Measurements from ENCODE around the gene SH2D1A.
A peak's percentile ranks its signal among the peaks of the same experiment; 100 is the strongest.
"Not testable (repeated sequence)": the region's sequence is repeated elsewhere in the genome, so short reads cannot be mapped to it uniquely, and the experiment has no call there.

SH2D1A gene

DNA sequence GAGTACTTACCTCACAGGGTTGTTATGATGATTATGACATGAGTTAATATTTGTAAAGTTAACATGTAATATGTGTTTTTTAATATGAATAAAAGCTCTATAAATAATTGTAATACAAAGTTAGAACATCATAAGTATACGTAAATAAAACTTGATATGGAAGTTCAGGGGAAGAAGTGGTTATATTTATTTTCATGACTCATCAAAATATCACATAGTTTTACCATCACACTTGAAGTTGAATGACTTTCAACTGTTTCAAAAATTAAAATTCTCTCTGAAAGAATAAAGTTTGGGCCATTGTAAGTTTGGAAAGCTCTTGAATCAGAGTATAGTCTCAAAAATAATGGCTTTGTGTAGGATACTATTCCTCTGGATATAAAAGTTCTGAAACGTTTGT is 8.3 kb downstream of the SH2D1A start:
- DNase-seq (ENCODE audit: low read depth), result no peak

DNA sequence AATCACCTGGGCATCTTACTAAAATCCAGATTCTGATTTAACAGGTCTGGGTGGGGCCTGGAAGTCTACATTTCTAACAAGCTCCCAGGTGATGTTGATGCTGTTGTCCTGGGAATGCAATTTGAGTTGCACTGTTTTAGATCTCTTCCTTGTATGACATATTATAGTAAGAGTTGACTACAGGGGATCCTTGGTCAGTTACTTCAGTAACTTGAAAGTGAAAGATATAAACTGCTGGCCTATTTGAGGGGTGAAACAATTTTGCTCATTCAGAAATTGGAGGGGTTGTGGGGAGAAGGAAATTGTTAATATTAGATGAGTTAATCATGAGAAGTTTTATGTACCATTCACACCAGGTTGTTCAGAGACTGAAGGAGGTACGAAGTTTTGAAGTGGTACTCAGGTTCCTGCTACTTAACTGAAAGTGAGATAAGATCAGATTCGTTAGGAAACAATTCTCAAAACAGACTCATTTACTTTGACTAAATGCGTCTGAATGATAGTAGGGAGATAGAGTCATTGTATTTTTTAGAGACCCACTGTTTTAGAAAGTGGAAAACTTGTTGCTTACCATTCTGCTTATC is 12.5 kb downstream of the SH2D1A start:
- DNase-seq (ENCODE audit: low read depth), result no peak

DNA sequence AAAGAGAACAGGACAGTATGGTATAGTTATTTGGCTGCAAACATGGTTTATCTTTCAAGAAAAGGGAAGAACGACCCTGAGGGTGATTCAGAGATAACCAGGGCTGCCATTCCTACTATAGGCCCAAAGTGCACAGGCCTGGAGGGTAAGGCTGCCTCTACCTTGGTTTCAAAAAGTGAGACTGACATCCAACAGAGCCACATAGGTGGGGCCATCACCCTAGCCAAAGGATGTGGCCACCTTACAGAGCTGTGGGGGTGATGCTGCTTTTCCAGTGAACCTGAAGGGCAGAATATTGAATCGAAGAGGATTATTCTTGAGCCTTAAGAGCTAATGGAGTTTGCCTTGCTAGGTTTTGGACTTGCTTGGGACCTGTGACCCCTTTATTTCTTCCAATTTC is 15.7 kb downstream of the SH2D1A start:
- no peak for DNase-seq (ENCODE audit: low read depth)

DNA sequence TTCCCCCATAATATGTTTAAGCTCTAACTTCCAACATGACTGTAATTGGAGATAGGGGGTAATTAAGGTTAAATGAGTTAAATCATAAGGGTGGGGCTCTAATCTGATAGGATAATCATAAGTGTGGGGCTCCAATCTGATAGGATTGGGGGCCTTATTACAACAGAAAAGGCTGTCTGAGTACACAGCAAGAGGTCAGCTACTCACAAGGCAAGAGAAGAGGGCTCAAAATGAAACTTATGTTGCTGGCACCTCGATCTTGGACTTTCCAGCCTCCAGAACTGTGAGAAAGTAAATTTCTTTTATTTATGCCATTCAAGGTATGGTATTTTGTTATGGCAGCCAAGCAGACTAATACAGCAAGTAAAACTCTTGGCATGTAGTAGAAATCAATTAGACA is 16.4 kb downstream of the SH2D1A start:
- no peak for DNase-seq (ENCODE audit: low read depth)

DNA sequence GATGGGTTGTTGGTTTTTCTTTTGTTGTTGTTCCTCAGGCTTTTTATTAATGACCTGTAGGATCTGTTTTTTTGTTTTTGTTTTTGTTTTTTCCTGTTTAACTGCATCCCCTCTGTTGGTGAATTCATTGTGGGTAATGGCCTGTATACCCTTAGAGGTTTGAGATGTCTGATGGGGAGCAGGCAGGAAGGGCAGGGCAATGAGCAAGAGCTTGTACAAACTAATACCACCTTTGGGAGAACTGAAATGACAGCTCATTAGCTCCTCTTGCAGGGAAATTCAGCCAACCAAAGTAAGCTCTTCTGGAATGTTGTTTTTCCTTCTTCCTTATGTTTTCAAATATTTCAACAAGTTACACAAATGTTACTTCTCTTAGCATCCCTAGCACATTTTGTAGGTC is 23.4 kb downstream of the SH2D1A start:
- DNase-seq (ENCODE audit: low read depth), result no peak

DNA sequence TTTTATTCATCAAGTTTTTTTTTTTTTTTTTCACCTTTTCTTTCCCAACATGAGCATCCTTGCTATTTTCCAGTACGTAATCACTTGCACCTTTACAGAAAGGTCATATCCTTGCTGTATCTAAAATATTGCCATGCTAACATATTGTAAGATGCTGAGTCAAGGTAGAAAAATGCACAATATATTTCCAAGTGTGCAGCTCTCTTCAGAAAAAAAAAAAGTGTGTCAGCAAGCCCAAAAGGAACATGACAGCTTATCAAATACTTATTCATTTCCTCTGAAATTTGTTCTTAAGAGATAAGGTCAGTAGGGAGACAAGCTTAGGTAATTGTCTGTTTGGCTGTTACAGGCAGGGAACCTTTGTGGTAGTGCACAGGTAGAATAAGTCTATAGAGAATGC is 27.0 kb downstream of the SH2D1A start:
- peak; percentile 16 for DNase-seq (ENCODE audit: low read depth)

DNA sequence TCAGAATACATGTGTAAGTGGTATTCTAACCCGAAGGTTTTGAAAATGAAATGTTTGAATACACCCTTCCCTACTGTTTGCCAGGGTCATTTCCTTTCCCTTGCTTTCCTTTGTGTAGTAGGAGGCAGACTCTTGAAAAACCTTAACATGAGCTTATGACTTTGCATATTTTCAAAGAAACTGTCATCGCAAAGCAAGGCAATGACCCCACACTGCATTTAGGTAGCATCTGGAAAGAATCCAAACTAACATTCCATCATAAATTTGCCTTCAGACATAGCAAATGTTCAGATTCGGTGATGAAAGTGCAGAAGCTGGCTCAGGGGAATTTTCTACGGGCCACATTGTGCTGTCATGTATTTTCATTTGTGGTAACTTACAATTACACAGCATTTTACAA is 32.3 kb downstream of the SH2D1A start:
- DNase-seq (ENCODE audit: low read depth), result no peak

DNA sequence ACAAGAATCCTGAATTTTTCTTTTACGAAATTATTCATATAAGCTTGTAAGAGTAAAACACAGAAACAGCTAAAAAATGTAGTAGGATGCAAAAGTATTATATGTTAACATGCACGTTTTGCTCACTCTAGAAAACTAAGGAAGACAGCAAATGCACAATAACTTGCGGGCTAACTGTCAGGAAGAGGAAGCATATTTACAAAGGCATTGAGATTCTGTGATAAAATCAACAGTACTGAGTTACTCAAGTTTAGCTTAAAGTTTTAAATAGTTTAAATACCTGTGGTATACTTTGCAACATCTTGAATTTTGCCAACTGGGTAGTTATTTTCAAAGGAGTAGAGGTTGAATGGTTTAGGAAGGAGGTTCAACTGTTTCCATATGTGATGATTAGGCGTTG is 37.0 kb downstream of the SH2D1A start:
- no peak for DNase-seq (ENCODE audit: low read depth)

DNA sequence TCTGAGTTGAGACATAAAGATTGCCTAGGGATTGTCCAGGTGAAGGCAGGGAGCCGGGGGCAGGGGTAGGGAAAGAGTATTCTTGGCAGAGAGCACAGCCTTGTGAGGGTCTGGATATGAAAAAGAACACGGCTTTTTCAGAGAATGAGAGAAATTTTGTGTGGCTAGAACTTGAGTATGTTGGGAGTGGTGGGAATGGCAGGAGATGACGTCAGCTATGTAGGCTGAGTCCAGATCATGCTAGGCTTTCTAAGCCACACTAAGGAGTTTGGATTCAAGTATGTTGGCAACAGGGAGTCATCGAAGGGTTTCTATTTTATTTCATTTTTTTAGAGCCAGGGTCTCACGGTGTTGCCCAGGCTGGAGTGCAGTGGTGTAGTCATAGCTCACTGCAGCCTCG is 40.0 kb downstream of the SH2D1A start:
- no peak for DNase-seq (ENCODE audit: low read depth)

DNA sequence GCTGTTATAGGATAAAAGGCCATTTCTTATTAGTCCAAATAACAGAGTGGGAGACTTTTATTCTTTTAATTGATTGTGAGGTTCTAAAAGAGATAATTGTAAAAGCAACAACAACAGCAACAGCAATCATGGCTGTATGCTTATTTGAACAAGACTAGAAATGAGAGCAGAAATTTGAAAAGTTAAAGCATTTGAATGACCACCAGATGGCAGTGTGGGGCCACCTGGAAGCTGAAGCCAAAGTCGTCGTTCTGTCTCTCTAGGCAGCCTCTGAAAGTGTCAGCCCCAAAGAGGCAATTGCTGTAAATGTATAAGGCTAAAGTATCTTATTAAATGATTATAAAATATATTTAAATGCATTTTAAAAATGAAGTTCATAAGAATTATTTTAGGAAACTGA is 42.2 kb downstream of the SH2D1A start:
- no peak for DNase-seq (ENCODE audit: low read depth)

DNA sequence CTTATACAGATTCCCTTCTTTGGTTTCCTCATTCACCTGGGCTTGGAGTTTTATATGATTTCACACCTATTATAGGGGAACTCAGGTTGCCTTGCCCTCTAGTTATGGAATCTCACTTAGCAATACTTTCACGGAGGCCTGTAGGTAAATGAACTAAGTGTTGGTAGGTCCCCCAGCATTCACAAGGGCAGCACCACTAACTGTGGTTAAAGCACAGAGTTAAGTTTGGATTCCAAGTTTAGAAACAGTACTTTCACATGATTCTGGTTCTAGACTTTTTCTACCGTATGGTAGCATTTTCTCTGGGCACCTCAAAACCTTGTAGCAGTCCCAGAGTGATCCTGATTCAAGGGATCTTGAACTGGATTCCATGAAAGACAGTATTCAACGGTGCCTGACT is 46.4 kb downstream of the SH2D1A start:
- no peak for DNase-seq (ENCODE audit: low read depth)

DNA sequence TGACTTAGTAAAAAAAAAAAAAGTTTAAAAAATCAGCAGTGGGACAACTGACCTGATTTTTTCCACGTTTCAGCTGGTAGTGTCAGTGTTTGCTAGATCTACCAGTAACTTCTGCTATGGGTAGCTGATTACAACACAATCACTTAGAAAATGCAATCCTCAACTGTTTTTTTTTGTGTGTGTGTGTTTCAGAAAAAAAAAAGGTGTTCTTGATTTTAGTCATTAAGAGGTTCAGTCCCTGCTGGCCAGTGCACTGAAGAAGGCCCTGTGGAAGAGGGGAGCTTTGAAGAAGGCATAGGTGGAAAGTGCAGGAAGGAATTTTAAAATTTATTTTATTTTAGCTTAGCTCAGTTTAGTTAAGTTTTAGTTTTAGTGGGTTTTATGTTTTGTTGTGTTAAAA is 46.9 kb downstream of the SH2D1A start:
- no peak for DNase-seq (ENCODE audit: low read depth)

DNA sequence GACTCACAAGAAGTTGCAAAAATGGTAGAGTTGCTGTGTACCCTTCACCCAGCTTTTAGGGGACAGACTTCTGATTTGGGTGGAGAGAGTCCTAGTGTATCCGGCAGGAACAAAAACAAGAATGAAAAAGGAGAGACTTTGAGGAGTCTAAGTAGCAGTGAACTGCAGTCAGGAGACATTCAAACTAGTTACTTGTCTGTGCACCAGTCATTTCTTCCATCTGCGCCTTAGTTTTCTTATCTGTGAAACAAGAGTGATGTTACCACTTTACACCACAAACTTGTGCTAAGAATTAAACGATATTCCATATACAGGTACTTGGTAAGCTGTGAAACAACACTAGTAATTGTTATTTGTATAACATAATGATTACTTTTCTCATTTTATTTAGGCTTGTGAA is 47.3 kb downstream of the SH2D1A start:
- DNase-seq (ENCODE audit: low read depth), result no peak

DNA sequence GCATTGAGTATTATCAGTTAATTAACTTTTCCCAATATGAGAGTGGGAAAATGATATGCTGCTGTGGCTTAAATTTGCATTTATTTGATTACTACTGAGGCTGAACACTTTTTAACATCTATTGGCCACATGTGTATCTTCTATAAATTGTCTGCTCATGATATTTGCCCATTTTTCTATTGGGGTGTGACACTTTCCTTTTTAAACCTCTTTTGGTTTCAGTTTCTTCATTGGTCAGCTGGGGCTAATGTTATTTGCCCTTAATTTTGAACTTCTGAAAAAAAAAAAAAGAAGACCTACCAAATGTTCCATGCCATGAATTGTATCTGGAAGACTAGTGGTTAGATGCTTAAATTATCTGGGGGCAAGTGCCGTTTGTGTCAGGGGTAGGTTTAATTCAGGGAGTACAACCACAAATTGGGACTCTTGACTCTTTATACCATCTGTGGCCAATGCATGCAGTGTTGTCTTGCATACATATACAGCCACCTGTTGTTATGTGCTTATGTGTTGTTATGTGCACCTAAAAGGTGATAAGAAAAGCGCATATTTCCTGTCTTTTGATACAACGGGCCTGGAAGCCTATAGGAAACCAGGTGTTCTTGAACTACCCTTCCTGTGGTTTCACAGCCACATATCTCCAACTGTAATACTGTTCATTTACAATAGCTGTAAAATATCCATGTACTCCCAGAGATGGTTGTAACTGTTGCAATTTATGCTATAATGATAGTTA is 49.0 kb downstream of the SH2D1A start:
- DNase-seq (ENCODE audit: low read depth), result no peak

DNA sequence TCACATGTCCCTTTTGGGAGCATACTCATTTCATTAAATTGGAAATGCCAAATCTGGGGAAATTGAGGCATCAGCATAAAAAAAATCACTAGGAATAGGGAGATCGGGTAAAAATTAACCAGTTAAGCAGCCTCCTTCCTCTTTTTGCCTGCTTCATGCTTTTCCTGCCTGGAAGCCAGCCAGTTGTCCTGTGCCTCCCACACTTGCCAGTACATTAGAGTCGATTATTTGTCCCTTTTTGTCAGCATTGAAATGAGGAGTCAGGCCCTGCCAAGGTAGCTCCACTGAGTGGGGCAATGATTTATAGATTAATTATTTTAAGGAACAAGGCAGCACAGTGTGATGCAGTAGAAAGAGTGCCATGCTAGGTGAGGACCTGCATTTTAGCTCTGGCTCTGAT is 55.3 kb downstream of the SH2D1A start:
- DNase-seq (ENCODE audit: low read depth), result no peak

DNA sequence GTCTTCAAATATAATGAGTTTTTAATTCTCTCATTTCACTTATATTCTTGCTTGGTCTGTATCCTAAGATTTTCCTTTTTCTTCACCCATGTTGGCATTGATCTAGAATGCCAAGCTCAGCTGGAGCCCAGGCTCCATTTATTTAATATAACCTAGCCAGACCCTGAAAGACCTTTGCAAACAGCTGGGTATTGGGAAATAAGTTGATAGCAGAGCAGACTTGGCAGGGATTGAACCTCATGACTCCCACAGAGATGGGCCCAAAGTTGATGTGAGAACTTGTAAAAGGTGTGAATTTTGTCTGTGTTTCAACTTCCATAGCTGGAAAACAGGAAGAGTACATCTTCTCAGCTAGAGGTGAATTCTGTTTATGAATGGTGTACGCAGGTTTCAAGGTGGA is 59.5 kb downstream of the SH2D1A start:
- no peak for DNase-seq (ENCODE audit: low read depth)

DNA sequence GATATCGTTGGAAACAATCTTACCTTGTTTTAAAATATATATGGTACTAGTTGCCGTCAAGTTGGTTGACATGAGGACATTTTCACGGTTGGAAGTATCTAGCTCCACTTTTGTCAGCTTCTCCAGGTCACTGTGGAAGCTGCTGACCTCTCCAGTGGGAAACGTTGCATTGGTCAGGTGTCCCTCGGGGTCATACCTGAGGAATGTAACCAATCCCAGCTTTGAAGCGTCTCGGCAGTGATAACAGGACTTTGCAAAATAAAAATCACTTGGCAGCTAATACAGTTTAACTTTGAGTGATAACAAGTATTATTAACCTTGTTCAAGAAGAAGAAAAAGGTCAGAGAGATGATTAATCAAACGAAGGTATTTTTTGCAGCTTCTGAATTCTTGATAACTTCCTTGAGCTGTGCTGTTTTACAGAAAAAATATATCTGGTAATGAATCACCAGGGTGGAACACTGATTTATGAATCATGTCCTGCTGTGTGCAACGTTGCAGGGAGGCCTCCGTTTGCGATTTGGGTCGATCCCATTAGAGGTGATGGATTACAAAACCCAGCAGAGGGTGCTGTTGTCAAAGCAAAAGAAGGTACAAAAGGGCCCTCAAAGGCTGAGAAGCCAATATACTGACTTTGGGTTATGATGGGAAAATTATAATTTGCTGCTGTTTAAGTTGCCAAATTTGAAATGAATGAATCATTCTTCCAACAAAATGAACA is 60.1 kb downstream of the SH2D1A start:
- DNase-seq (ENCODE audit: low read depth), result peak; percentile 73

DNA sequence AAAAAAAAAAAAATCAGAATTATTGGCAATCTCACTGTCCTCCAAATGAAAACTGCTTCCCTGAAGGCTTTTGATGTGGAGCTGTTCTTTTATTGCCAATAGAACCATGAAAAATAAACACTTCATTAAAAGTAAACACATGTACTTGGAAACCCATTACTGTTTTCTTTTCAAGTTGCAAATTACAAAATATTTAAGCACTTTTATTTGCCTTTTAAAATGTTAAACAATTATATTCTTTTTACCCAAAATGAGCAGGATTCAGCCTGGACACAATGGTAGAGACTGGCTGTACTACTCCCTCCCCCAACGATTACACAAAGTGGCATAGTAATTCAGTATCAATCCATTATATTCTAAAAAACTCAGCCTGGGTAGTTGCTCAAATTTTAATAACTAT is 60.9 kb downstream of the SH2D1A start:
- no peak for DNase-seq (ENCODE audit: low read depth)

DNA sequence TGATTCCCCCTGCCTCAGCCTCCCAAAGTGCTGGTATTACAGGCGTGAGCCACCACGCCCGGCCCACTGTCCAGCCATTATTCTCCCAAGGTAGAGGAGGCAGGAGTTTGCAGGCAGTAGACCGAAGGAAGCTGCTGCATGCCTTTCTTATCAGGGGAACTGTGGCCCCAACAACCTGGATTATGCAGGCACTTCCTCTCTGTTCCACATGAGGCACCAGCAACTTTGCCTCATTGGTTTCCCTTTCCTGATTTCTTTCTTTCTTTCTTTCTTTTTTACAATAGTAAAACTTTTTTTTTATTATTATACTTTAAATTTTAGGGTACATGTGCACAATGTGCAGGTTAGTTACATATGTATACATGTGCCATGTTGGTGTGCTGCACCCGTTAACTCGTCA is 62.0 kb downstream of the SH2D1A start:
- not testable (repeated sequence) for DNase-seq (ENCODE audit: low read depth)

DNA sequence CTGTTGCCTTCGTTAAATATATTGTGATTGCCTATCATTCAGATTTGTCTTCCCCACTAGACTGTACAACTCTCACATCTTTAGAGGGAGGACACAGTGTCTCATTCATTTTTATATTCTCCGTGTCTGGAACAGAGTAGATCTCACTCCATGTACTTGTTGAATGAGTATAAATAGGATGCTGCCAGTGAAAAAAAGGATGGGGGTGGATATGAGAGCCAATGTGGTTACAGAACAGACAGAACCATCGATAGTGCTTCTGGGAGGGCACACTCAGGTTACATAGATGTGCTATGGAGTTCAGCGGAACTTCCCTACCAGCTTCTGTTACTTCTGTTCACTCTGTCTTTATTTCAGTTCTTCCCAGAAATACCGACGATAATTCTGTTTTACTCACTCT is 66.9 kb downstream of the SH2D1A start:
- DNase-seq (ENCODE audit: low read depth), result no peak

DNA sequence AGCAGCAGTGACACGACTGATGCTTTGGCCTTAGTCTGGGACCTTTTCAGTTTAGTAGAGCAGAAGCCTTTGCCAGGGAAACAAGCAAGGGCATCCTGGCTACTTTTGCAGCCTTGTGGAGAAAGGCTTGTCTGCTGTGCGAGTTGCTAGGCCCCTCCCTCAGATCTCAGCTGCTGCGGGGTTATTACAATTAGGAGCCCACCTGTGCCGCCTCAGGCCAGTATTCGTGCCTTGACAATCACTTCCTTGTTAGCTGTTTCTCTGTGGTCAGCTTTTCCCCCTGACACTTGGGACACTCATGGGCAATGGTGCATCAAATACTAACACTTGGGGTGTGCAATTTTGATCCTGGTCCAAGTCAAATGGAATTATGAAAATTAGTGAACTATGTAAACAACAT is 67.9 kb downstream of the SH2D1A start:
- DNase-seq (ENCODE audit: low read depth), result no peak

DNA sequence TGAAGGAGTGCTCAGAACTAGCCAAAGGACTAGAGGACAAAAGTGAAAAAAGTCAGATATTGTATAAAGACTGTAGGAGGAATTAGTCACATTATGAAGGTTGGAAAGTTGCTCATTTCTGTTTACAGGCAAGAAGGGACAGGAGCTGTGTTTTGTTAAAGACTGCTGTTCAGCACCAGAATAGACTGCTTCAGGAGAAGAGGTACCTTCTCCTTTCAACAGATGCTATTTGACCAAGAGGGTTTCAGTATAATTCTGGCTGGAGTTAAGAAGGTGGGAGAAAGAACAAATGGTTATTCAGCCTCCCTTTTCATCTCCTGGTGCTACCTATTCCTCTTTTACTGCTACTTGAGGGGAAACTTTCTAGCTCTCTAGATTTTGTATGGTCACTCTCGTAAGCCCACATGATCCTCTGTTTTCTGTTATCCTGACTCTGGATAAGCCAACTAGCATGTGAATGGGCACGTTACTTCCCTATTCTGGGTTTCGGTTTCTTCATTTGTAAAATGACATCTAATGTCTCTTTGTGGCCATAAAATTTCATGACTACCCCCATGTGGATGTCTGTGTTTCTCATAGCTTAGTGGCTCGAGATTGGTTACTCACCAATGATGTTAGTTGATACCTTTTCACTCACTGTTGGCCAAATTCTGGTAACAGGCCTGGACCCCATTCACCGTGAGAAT is 68.9 kb downstream of the SH2D1A start:
- DNase-seq (ENCODE audit: low read depth), result no peak

All from HS-5 (cell line).